ENCODE measurements around the gene OR6J1.
A peak's percentile ranks its signal among the peaks of the same experiment; 100 is the strongest.
"Not testable (repeated sequence)": the region's sequence is repeated elsewhere in the genome, so short reads cannot be mapped to it uniquely, and the experiment has no call there.

Gene OR6J1

DNA sequence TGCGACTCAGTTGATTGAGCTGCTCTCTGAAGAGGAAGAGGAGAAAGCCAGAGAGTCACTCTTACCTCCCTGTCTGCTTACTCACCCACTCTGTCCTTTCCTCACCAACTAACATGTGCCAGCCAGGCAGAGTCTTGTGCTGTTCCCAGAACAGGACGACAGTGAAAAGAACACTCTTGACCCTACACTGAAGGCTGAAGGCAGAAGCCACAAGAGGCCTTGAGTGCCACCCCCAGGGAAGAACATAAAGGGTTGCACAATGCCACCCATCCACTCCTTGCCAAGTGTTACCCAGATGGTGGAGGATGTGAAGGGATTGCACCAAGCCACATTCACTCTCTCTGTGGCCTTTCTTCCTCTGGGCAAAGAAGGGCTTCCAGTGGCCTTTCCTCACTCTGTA, 33.2 kb downstream of the OR6J1 start:
- DNase-seq = no peak

DNA sequence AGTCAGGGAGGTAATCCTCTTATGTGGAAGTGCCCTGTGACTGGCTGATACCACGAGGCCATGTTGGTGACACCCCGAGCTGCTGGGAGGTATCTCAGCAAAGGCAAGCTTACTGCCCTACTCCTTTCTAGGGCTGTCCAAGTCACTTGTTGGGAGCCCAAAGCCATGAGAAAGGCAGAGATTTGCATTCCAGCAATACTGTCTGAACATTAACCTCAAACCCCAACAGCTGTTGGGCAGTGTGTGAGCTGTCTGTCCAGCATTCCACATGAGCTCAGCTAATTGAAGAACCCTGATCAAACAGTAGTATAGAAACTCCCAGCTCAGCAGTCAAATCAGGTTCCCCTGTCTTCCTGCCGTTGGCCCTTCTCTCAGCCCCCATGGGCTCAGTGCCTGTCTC, 36.9 kb downstream of the OR6J1 start:
- no peak for DNase-seq

DNA sequence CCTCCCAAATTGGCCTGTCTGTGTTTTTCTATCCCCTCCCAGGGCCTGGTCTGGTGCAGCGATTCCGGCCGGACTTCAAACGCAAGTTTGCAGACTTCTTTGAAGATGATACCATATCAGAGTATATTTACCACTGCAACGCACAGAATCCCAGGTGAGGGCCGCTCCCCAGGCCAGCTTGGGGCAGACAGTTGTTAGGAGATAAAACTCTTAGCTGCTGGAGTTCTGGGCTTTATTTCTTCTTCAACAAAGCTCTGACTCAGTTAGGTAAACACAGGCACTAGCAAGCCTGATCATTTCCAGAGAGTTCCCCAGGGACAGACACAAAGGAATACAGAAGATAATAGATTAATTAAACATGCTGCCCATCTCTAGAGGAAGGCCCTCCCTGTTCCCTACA, 37.8 kb downstream of the OR6J1 start:
- DNase-seq = no peak

DNA sequence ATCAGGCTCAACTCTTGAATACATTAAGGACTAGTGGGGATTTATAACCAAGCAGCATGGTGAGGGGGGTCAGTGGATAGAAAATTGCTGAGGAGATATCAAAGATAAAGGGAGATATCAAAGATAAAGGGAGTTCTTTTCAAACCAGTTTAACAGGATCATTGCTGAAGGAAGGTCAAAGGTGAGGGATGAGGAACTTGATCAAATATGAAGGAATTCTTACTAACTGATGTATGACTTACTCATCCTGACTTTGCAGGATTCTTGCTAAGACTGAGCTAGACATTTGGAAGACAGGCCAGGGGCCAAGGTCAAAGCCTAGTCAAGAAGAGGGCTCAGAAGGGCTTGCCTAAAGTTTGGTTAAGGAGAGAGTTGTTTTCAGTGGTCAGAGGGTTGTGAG, 41.3 kb downstream of the OR6J1 start:
- no peak for DNase-seq

DNA sequence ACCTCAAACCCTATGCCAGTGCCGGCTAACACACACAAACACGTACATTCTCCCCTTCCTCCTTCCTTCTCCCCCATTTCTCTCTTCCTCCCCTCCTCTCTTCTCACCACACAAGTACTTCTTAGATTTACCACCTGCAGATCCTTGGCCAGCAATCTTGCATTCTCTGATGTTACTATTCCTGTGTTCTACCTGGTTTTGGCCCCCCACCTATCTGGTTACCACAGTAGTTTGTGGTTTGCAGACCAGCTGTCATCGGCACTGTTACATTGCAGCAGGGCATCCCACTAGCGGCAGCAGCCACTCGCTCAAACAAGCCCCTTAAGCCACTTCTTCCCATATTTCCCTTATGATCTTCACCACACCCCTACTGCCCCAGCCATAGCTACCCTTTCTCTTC, 42.2 kb downstream of the OR6J1 start:
- no peak for DNase-seq

DNA sequence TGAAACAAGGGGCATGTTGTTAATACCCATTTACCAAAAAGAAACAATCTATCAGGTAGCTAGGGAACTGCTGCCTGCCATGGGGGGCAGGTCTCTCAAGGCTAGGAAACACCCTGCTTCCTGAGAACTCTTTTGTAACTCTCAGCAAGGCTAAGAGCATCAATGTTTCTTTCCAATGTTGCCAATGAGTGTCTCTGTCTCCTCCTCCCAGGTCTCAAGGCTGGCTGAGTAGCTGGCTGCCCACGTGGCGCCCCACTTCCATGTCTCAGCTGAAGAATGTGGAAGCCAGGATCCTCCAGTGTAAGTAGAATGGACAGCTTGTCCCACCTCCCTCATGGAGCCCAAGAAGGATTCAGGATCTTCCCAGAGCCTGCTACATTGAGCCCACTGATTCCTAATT, 42.7 kb downstream of the OR6J1 start:
- DNase-seq = no peak

DNA sequence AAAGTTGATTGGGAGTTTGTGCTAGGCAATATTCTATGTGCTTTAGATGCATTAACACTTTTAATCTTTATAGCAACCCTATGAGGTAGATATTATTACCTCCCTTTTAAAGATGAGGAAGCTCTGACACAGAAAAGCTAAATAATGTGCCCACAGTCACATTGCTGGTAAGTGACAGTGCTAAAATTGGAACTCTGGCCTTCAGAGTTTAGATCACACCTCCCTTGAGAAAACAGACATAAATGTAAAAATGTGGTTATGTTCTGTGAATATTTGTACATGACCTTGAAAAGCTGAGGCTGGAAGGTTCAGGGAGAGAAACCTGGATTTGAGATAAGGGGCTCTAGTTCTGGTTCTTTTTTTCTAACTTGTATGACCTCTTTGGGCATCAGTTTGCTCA, 44.1 kb downstream of the OR6J1 start:
- DNase-seq = no peak

DNA sequence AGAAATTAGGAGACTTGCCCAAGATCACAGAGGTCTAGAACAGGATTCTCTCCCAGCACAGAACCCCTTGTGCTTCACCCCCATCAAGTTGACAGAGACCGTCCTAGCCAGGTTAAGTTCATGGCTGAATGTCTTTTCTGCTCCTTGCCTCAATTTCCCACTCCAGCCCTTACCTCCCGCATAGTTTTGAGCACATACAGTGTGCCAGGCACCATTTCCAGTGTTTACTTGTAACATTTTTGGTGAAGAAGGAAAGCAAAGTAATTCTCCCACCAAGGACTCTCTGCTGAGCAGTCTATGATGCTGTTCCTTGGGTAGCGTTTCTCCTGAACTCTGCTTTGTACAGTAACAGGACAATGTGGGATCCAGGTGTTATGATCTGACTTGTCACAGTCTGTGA, 44.8 kb downstream of the OR6J1 start:
- no peak for DNase-seq

DNA sequence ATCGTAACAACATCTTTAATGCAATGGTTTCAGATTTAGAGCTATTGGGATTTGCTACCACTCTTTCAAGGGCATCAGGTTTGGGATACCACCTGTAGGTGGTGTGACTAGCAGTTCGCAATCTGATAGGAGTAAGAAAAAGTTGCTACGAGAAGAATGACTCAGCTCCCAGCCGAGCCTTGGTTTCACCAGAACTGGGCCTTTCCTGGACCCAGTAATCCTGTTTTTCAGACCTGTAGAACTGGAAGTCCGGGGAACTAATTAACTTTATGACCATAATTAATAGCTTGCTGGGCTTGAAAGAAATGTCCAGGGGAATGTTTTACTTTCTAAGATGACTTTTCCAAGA, 45.3 kb downstream of the OR6J1 start:
- DNase-seq = peak in 8 of 58 donors; percentile 0 to 28 (median 20)

DNA sequence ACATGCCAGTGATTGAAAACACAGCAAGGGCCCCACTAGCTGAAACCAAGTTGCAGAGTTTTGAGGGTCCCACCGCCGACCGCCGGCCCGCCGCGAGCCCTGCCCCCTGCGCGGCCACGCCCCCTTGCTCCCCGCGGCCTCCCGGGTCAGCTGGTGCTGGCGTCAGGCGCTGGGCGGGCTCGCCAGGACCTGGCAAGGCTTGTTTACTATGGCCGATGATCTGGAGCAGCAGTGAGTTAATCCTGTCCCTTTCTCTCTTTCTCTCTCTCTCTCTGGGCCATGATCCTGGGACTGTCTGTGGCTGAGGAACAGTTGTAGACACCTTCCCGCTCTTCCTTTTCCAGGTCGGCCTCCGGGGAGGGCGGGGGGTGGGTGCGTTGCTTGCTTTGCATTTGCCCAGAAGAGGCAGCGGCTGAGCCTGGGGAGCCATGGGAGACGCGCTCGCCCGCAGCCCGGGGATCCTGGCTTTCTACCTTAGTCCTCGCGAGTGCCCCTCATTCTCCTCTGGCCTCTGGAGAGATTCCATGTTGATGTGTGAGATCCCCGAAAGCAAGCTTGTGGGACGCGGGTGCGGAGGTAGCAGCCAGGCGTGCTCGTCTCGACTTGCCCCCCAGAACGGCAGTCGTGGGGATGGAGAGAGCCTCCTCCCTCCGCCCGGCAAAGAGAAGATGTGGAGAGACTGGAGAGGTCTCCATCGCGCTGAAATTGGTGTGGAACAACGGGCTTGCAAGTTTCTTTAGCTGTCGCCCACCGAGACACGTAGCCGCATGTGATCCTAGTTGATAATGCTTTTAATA, 45.9 kb downstream of the OR6J1 start, which contains the start of gene ABHD4:
Gene ABHD4 (plus strand): TSS at position 202 of the 797 bp plus-strand sequence. CDS start 7 bp downstream, at position 209.
- DNase-seq = peak; percentile 9 to 86 (median 71)

DNA sequence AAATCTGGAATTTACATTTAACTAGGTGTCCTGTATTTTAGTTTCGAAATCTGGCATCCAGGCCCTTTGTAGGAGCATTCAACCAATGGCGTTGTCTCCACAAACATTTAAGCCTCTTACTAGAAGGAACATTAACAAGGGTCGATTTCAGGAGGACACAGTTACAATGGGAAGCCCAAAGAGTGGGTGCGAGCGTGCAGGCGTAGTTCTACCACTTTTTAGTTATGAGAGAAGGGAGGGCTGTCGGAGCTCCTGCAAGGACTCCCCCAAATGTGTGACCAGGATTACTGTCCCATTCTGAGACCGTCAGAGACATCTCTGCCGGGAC, 46.4 kb downstream of the OR6J1 start:
- peak in 1 of 58 donors; percentile 40 for DNase-seq

DNA sequence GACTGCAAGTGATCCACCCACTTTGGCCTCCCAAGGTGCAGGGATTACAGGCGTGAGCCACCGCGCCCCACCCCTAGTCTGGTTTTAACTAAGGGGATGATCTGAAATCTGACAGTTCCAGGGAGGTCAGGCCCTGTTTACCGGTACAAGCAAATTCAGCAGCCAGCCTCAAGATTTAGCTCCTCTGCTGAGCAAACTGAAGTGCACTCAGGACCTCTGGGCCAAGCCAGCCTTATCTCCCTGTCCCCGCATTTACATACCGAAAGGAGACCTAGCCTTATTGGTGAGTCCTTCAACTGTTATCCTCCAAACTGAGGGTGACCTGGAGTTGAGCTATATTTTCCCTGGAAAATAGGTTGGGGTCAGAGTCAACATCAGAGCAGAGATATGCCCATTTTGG, 46.9 kb downstream of the OR6J1 start:
- no peak for DNase-seq

DNA sequence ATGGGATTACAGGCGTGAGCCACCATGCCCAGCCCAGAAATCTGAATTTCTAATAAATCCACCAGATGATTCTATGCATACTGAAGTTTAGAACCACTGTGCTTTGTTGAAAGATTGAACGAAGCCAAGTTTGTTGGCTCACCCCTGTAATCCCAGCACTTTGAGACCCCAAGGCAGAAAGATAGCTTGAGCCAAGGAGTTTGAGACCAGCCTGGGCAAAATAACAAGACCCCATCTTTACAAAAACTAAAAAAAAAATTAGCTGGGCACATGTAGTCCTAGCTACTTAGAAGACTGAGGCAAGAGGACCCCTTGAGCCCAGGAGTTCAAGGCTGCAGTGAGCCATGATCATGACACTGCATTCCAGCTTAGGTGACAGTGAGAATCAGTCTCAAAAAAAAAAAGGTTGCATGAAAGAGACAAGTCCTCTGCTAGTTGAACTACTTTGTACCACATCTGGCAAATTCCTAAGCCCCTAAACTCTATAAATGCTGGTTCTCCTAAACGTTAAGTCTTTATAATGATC, 47.7 kb downstream of the OR6J1 start:
- DNase-seq = no peak

DNA sequence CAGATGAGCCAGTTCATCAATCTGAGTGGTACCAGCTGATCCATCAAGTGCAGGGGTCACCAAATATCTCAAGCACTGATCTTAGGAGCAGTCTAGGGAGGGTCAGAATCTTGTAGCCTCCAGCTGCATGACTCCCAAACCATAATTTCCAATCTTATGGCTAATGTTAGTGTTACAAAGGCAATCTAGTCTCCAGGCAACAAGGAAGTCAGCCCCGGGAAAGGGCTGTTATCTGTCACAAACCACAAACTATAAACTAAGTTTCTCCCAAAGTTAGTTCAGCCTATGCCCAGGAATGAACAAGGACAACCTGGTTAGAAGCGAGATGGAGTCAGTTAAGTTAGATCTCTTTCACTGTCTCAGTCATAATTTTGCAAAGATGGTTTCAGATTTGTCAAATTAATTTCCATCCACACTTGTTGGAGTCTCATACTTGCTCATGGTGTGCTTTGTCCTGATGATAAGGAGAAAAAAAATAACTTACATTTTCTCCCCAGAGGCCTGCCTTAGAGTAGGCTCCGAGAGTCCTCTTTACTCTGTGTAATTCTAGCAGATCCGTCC, 49.9 kb downstream of the OR6J1 start:
- no peak for DNase-seq

DNA sequence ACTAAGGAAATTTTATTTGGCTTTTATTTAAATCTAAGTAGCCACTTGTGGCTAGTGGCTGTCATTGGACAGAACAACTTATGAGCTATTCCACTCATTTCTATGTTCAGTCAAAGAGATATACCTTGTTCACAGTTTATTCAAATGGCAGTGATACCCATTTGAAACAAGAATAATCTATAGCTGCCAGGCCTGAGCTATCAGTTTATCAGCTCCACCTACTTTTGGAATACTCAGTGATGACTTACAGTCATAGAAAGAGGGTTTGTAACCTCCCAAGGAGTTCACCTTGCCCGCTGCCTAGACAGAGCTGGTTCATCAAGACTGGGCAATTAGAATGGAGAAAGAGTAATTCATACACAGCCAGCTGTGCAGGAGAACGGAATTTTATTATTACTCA, 50.6 kb downstream of the OR6J1 start:
- no peak for DNase-seq

DNA sequence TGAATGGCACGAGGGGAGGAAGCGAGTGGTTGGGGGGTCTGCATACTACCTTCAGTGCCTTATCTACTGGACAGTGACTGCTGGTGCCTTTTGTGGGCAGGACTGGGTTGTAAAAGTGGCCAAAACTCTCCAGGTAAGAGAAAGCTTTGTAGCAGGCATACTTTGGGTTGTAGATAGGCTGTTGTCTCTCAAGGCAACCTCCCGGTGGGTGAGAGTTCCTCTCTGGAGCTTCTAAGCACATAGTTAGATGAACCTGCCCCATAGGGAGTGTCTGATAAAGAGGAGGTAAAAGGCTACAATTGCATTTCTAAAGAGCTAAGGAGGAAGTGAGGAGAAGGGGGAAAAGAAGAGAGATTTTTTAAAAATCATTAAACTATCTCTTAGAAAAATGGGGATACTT, 51.0 kb downstream of the OR6J1 start:
- no peak for DNase-seq

DNA sequence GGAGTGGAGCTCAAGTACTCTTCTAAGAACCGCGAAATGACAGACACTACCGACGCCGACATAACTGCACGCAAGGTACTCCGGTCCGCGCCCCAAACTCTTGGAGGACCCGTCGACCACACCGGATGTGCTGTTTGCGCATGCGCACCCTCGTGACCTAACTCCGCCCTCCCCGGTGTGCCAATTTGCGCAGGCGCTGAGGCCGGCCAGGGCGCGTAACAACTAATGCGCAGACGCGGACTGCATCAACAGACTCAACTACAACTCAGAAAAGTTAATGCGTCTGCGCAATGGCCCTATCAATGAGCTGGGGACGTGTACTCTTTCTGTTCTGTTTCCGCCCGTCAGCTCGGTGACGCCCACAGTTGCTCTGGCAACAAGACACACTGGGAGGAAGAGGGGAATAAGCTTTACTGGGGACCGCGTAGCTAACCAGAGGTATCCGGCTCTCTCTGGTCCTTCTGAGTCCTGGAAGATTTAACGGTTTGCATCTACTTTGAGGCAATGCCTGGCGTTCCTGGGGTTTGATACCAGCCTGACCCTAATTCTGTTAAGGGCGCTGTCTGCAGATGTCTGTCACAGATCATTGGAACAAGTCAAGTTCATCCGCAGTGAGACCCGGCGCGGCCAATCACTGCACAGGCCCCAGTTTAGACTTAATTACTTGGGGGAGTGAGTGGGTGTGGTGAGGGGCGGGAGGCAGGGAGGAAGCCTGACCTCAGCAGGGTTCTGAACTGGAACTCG, 54.9 kb downstream of the OR6J1 start, which contains the start of gene DAD1:
Gene DAD1 (minus strand): TSS at position 129 of the 744 bp plus-strand sequence. CDS start 67 bp downstream, at position 62.
- DNase-seq = peak; percentile 87 to 99 (median 96)

DNA sequence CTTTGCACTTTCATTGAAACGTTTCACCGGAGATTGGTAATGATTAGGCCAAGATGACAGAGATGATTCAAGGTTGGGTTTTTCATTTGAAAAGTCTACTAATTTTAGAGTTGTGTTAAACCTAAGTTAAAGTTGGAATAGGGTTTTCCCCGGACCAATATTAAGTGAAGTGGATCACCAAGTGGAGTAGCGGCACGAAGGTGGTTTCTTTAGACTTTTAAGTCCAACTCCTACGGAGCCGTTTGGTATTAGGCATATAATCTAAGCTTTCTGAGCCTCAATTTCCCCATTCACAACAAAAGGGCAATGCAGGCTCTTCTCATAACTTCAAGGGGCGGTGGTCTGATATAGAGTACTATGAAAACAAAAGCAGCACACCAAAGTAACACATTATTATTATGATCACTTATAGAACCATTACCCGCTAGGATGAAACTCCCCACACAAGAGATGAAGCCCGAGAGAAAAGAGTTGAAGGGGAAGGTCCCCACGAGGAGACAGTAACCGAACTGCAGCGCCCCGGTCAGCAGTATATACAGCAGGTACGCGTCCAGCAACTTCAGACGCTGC, 55.5 kb downstream of the OR6J1 start:
- DNase-seq = no peak

DNA sequence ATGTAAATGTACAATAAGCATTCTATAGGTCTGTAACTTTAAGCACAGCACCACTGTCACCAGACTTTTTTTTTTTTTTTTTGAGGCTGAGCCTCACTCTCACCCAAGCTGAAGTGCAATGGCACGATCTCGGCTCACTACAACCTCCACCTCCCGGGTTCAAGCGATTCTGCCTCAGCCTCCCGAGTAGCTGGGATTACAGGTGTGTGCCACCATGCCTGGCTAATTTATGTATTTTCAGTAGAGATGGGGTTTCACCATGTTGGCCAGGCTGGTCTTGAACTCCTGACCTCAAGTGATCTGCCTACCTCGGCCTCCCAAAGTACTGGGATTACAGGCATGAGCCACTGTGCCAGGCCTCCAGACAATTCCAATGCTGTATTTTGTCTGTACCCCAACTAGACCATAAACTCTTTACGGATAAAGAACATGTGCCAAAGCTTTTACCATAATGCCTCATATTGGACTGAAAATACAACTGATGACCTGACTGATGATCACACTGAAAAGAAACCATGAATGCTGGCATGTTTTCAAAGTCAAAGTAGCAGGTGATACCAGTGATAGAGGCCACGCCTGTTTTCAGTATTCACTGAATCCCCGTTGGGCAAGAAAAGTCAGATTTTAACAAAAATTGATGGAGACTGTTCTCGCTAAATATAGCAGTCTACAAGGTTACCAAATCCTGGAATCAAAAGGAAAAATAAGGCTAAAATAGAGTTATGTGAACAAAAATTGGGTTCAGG, 56.3 kb downstream of the OR6J1 start:
- not testable (repeated sequence) for DNase-seq

DNA sequence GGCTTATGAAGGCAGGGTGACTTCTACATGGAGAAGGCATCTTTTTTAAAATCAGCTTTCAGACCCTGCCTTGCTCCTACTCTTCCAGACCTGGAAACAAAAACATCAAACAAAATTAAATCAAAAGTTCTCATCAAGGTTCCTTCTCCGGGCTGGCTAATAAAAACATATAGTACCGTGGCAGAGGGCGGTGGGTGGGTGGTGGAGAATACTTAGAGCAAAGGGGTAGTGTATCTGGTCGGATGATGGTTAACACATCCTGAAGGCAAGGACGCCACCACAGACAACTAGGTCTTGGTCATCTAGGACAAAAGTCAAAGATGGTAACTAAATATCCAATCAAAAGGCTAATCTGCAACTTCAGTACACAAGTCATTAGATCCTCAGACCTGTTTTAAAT, 56.9 kb downstream of the OR6J1 start:
- DNase-seq = no peak

DNA sequence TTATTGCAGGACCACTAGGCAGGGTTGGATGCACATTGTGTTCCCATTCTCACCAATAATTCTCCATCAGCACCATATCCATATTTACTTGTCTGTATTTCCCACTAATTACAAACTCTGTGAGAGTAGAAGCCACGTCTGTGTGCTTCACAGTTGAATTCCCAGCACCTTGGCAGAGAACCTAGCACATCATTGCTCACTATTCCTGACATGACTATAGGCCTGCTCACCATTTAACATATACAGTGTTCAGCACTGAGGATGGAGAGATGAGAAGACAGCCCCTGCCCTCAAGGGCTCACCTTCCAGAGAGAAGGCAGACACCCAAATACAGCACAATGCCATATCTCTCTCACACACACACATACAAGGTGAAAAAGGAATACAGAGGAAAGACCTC, 60.2 kb downstream of the OR6J1 start:
- peak in 1 of 58 donors; percentile 8 for DNase-seq
